ENCODE data around the gene FOCAD.

The FOCAD gene

DNA sequence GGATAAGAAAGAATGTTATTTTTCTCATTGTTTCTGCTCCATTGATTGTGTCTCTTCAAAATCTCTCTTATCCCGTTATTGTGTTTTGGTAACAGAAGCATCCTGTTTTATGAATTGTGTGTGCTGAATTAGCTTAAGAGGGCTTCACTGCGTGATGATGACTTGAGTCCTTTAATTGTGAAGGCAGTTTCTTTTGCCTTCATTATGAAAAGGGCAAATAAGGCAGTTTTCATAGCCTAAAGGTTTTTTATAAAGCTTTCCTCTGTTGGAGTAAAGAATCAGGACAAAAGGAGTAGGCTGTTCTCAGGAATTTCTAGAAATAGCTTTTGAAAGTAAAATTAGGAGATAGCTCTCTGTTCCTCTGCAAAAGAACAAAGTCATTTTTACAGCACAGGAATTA, 169.8 kb downstream of the FOCAD start:
- H3K4me1 ChIP-seq = no peaks in the 10 kb centered on the region
- H2AFZ ChIP-seq = no peak overlapping the region
- no peak overlapping the region for H3K9ac ChIP-seq
- no peaks in the 10 kb centered on the region for H3K9me3 ChIP-seq (ENCODE audit: control insufficient read depth, low read length)
- no peak for TF ChIP-seq CTCF (IDR thresholded peaks at IDR 0.05)
- no peaks in the 10 kb centered on the region for H3K27me3 ChIP-seq (ENCODE audit: control insufficient read depth, insufficient read depth, low read length)
- H3K27ac ChIP-seq = no peak overlapping the region
- no peaks in the 10 kb centered on the region for H3K79me2 ChIP-seq
- H3K4me3 ChIP-seq (ENCODE audit: low read depth, low read length) = no peak overlapping the region
- no peaks in the 10 kb centered on the region for H3K36me3 ChIP-seq (ENCODE audit: control insufficient read depth, insufficient read depth, low read length)
- no peak overlapping the region for H3K4me2 ChIP-seq (ENCODE audit: low read length)

- Histone ChIP-seq H3K4me3 (ENCODE audit: low read depth, low read length) (no peak overlapping the region), H3K4me2 (ENCODE audit: low read length) (no peak overlapping the region), H3K27ac (no peak overlapping the region)
Observed at GRCh38 chr9:20854444-20854843, 170.4 kb downstream of the FOCAD start.

DNA sequence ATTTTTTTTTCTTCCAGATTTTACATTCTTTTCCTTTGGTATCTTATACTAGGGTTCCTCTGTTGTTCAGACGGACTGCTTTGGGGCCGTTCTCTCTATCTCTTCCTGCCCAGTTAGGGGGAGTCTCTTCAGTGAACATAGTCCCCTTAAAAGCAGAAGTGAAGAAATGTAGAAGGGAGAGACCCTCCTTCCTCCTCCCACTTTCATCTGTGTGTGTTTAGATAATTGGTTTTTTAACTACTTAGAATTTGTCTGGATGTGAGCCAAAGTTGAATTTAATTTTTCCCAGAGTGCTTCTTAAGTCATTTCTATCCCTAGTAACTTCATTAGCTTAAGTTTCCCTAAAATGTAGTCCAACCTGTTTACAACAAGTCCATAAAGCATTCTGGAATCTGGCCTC, 179.9 kb downstream of the FOCAD start:
- no peaks in the 10 kb centered on the region for H3K36me3 ChIP-seq (ENCODE audit: control insufficient read depth, insufficient read depth, low read length)
- H3K27ac ChIP-seq = no peak overlapping the region
- H3K9ac ChIP-seq = no peak overlapping the region
- H3K4me3 ChIP-seq (ENCODE audit: low read depth, low read length) = no peak overlapping the region
- H2AFZ ChIP-seq = no peak overlapping the region
- H3K27me3 ChIP-seq (ENCODE audit: control insufficient read depth, insufficient read depth, low read length) = no peaks in the 10 kb centered on the region
- H3K9me3 ChIP-seq (ENCODE audit: control insufficient read depth, low read length) = no peaks in the 10 kb centered on the region
- H3K79me2 ChIP-seq = no peaks in the 10 kb centered on the region
- no peak overlapping the region for H3K4me2 ChIP-seq (ENCODE audit: low read length)
- TF ChIP-seq CTCF (IDR thresholded peaks at IDR 0.05) = no peak
- H3K4me1 ChIP-seq = no peaks in the 10 kb centered on the region

More at GRCh38 chr9:20854444-20854843, 170.4 kb downstream of the FOCAD start:
- Histone ChIP-seq H3K79me2 (no peaks in the 10 kb centered on the region), H3K9me3 (ENCODE audit: control insufficient read depth, low read length) (no peaks in the 10 kb centered on the region), H3K27me3 (ENCODE audit: control insufficient read depth, insufficient read depth, low read length) (no peaks in the 10 kb centered on the region), H3K9ac (no peak overlapping the region), H3K4me1 (no peaks in the 10 kb centered on the region), H3K36me3 (ENCODE audit: control insufficient read depth, insufficient read depth, low read length) (no peaks in the 10 kb centered on the region), H2AFZ (no peak overlapping the region)
- TF ChIP-seq CTCF (IDR thresholded peaks at IDR 0.05) = no peak

- Histone ChIP-seq H3K36me3 (ENCODE audit: control insufficient read depth, insufficient read depth, low read length) (no peaks in the 10 kb centered on the region), H3K27me3 (ENCODE audit: control insufficient read depth, insufficient read depth, low read length) (no peaks in the 10 kb centered on the region), H2AFZ (no peak overlapping the region), H3K9ac (no peak overlapping the region), H3K4me1 (no peaks in the 10 kb centered on the region), H3K27ac (no peak overlapping the region), H3K9me3 (ENCODE audit: control insufficient read depth, low read length) (no peaks in the 10 kb centered on the region), H3K4me2 (ENCODE audit: low read length) (no peak overlapping the region), H3K4me3 (ENCODE audit: low read depth, low read length) (no peak overlapping the region), H3K79me2 (no peaks in the 10 kb centered on the region)
- no peak for TF ChIP-seq CTCF (IDR thresholded peaks at IDR 0.05)
Observed at GRCh38 chr9:20865347-20865746, 181.3 kb downstream of the FOCAD start.

DNA sequence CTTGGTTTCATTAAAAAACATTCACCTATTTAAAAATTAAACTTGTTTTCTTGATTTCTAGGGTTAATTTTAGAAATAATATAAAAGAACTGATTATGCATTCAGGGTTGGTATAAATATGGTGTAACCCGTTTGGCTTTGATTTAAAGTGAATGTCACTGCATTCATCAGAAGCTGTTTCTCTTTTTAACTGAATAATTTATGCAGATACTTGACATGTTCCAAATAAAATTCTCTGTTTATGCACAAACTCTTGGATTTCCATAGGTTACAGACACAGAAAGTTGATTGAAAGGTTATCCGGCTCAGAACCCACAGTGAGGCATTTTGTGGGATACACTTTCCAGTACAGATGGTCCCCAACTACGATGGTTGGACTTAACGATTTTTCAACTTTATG, 186.1 kb downstream of the FOCAD start:
- H3K9ac ChIP-seq = no peak overlapping the region
- no peaks in the 10 kb centered on the region for H3K9me3 ChIP-seq (ENCODE audit: control insufficient read depth, low read length)
- H3K4me1 ChIP-seq = no peaks in the 10 kb centered on the region
- no peak for TF ChIP-seq CTCF (IDR thresholded peaks at IDR 0.05)
- no peaks in the 10 kb centered on the region for H3K79me2 ChIP-seq
- H3K36me3 ChIP-seq (ENCODE audit: control insufficient read depth, insufficient read depth, low read length) = no peaks in the 10 kb centered on the region
- no peak overlapping the region for H2AFZ ChIP-seq
- no peak overlapping the region for H3K27ac ChIP-seq
- no peaks in the 10 kb centered on the region for H3K27me3 ChIP-seq (ENCODE audit: control insufficient read depth, insufficient read depth, low read length)
- H3K4me3 ChIP-seq (ENCODE audit: low read depth, low read length) = no peak overlapping the region
- no peak overlapping the region for H3K4me2 ChIP-seq (ENCODE audit: low read length)
